ENCODE measurements around the gene TLR8. TPM values are rescaled to one million over a fixed set of nuclear protein-coding genes. Genes with fewer than 3 reads are reported as not detected.

Gene TLR8
- total and polyA plus RNA-seq, 2 donors: 0.78 to 3.7 TPM

GRCh38 chrX:12954376-12954775, 48.0 kb downstream of the TLR8 start:
- Histone ChIP-seq H3K27ac (ENCODE audit: low read depth in 1 of 2, low read length in 1 of 2) (peak overlapping the region; percentile 93 to 99), H3K4me1 (ENCODE audit: control insufficient read depth in 2 of 2, insufficient read depth in 2 of 2, low read length in 2 of 2) (peaks cover 24 to 88% of the 10 kb centered on the region in 2 donors), H3K4me3 (ENCODE audit: low read length in 2 of 2) (no peak overlapping the region), H3K27me3 (ENCODE audit: control insufficient read depth in 2 of 2, insufficient read depth in 1 of 2, low read length in 1 of 2) (no peaks in the 10 kb centered on the region), H3K9me3 (ENCODE audit: control insufficient read depth in 2 of 2, insufficient read depth in 1 of 2, low read length in 1 of 2) (no peaks in the 10 kb centered on the region), H3K36me3 (ENCODE audit: control insufficient read depth in 2 of 2, insufficient read depth in 2 of 2, low read length in 1 of 2) (no peaks in the 10 kb centered on the region)
- 90% methylated on average over 9 of the region's 9 CpGs for WGBS
- DNase-seq (ENCODE audit: low read depth in 6 of 9, low spot score in 9 of 9): no peak

- no peaks in the 10 kb centered on the region for H3K9me3 ChIP-seq (ENCODE audit: control insufficient read depth in 2 of 2, insufficient read depth in 1 of 2, low read length in 1 of 2)
- 38% methylated on average over 4 of the region's 4 CpGs for WGBS
- H3K4me1 ChIP-seq (ENCODE audit: control insufficient read depth in 2 of 2, insufficient read depth in 2 of 2, low read length in 2 of 2): peaks cover 20 to 82% of the 10 kb centered on the region in 2 donors
- DNase-seq (ENCODE audit: low read depth in 6 of 9, low spot score in 9 of 9): peak in 2 of 9 donors; percentile 37 to 65
- no peaks in the 10 kb centered on the region for H3K27me3 ChIP-seq (ENCODE audit: control insufficient read depth in 2 of 2, insufficient read depth in 1 of 2, low read length in 1 of 2)
- peak overlapping the region; percentile 93 to 99 for H3K27ac ChIP-seq (ENCODE audit: low read depth in 1 of 2, low read length in 1 of 2)
- H3K4me3 ChIP-seq (ENCODE audit: low read length in 2 of 2): peak overlapping the region in 1 of 2 donors; percentile 18
- H3K36me3 ChIP-seq (ENCODE audit: control insufficient read depth in 2 of 2, insufficient read depth in 2 of 2, low read length in 1 of 2): no peaks in the 10 kb centered on the region
Measured at GRCh38 chrX:12954981-12955380, 48.6 kb downstream of the TLR8 start.

GRCh38 chrX:12955882-12956703, 49.7 kb downstream of the TLR8 start:
- Histone ChIP-seq H3K36me3 (ENCODE audit: control insufficient read depth in 2 of 2, insufficient read depth in 2 of 2, low read length in 1 of 2) (no peaks in the 10 kb centered on the region), H3K4me1 (ENCODE audit: control insufficient read depth in 2 of 2, insufficient read depth in 2 of 2, low read length in 2 of 2) (peaks cover 14 to 72% of the 10 kb centered on the region in 2 donors), H3K27me3 (ENCODE audit: control insufficient read depth in 2 of 2, insufficient read depth in 1 of 2, low read length in 1 of 2) (no peaks in the 10 kb centered on the region), H3K9me3 (ENCODE audit: control insufficient read depth in 2 of 2, insufficient read depth in 1 of 2, low read length in 1 of 2) (no peaks in the 10 kb centered on the region), H3K27ac (ENCODE audit: low read depth in 1 of 2, low read length in 1 of 2) (peak overlapping the region; percentile 92 to 99), H3K4me3 (ENCODE audit: low read length in 2 of 2) (peak overlapping the region; percentile 24 to 28)
- 5% methylated on average over 20 of the region's 20 CpGs for WGBS
- DNase-seq (ENCODE audit: low read depth in 6 of 9, low spot score in 9 of 9): peak in 2 of 9 donors; percentile 56 to 79

GRCh38 chrX:12956704-12957534, 50.5 kb downstream of the TLR8 start:
- Histone ChIP-seq H3K27me3 (ENCODE audit: control insufficient read depth in 2 of 2, insufficient read depth in 1 of 2, low read length in 1 of 2) (no peaks in the 10 kb centered on the region), H3K4me1 (ENCODE audit: control insufficient read depth in 2 of 2, insufficient read depth in 2 of 2, low read length in 2 of 2) (peaks cover 14 to 68% of the 10 kb centered on the region in 2 donors), H3K4me3 (ENCODE audit: low read length in 2 of 2) (peak overlapping the region; percentile 24 to 28), H3K9me3 (ENCODE audit: control insufficient read depth in 2 of 2, insufficient read depth in 1 of 2, low read length in 1 of 2) (no peaks in the 10 kb centered on the region), H3K36me3 (ENCODE audit: control insufficient read depth in 2 of 2, insufficient read depth in 2 of 2, low read length in 1 of 2) (no peaks in the 10 kb centered on the region), H3K27ac (ENCODE audit: low read depth in 1 of 2, low read length in 1 of 2) (peak overlapping the region; percentile 92 to 99)
- 3% methylated on average over 8 of the region's 8 CpGs for WGBS
- peak in 4 of 9 donors; percentile 76 to 92 (median 84) for DNase-seq (ENCODE audit: low read depth in 6 of 9, low spot score in 9 of 9)

- no peaks in the 10 kb centered on the region for H3K36me3 ChIP-seq (ENCODE audit: control insufficient read depth in 2 of 2, insufficient read depth in 2 of 2, low read length in 1 of 2)
- no peaks in the 10 kb centered on the region for H3K27me3 ChIP-seq (ENCODE audit: control insufficient read depth in 2 of 2, insufficient read depth in 1 of 2, low read length in 1 of 2)
- H3K4me3 ChIP-seq (ENCODE audit: low read length in 2 of 2): no peak overlapping the region
- DNase-seq (ENCODE audit: low read depth in 6 of 9, low spot score in 9 of 9): no peak
- H3K27ac ChIP-seq (ENCODE audit: low read depth in 1 of 2, low read length in 1 of 2): peak overlapping the region; percentile 82 to 99
- no peaks in the 10 kb centered on the region for H3K9me3 ChIP-seq (ENCODE audit: control insufficient read depth in 2 of 2, insufficient read depth in 1 of 2, low read length in 1 of 2)
- 77% methylated on average over 5 of the region's 5 CpGs for WGBS
- H3K4me1 ChIP-seq (ENCODE audit: control insufficient read depth in 2 of 2, insufficient read depth in 2 of 2, low read length in 2 of 2): peaks cover 14 to 60% of the 10 kb centered on the region in 2 donors
Measured at GRCh38 chrX:12958059-12958458, 51.6 kb downstream of the TLR8 start.

GRCh38 chrX:12958461-12958860, 52.0 kb downstream of the TLR8 start:
- WGBS: 76% methylated on average over 4 of the region's 4 CpGs

GRCh38 chrX:12961196-12961718, 54.8 kb downstream of the TLR8 start:
- 46% methylated on average over 2 of the region's 2 CpGs for WGBS
- Histone ChIP-seq H3K36me3 (ENCODE audit: control insufficient read depth in 2 of 2, insufficient read depth in 2 of 2, low read length in 1 of 2) (no peaks in the 10 kb centered on the region), H3K4me1 (ENCODE audit: control insufficient read depth in 2 of 2, insufficient read depth in 2 of 2, low read length in 2 of 2) (peaks cover 7 to 28% of the 10 kb centered on the region in 2 donors), H3K27me3 (ENCODE audit: control insufficient read depth in 2 of 2, insufficient read depth in 1 of 2, low read length in 1 of 2) (no peaks in the 10 kb centered on the region), H3K4me3 (ENCODE audit: low read length in 2 of 2) (no peak overlapping the region), H3K9me3 (ENCODE audit: control insufficient read depth in 2 of 2, insufficient read depth in 1 of 2, low read length in 1 of 2) (no peaks in the 10 kb centered on the region), H3K27ac (ENCODE audit: low read depth in 1 of 2, low read length in 1 of 2) (no peak overlapping the region)
- DNase-seq (ENCODE audit: low read depth in 6 of 9, low spot score in 9 of 9): no peak

More at GRCh38 chrX:12958461-12958860, 52.0 kb downstream of the TLR8 start:
- Histone ChIP-seq H3K4me1 (ENCODE audit: control insufficient read depth in 2 of 2, insufficient read depth in 2 of 2, low read length in 2 of 2) (peaks cover 14 to 56% of the 10 kb centered on the region in 2 donors), H3K27me3 (ENCODE audit: control insufficient read depth in 2 of 2, insufficient read depth in 1 of 2, low read length in 1 of 2) (no peaks in the 10 kb centered on the region), H3K4me3 (ENCODE audit: low read length in 2 of 2) (no peak overlapping the region), H3K9me3 (ENCODE audit: control insufficient read depth in 2 of 2, insufficient read depth in 1 of 2, low read length in 1 of 2) (no peaks in the 10 kb centered on the region), H3K36me3 (ENCODE audit: control insufficient read depth in 2 of 2, insufficient read depth in 2 of 2, low read length in 1 of 2) (no peaks in the 10 kb centered on the region), H3K27ac (ENCODE audit: low read depth in 1 of 2, low read length in 1 of 2) (peak overlapping the region in 1 of 2 donors; percentile 99)
- peak in 1 of 9 donors; percentile 32 for DNase-seq (ENCODE audit: low read depth in 6 of 9, low spot score in 9 of 9)

- DNase-seq (ENCODE audit: low read depth in 6 of 9, low spot score in 9 of 9): no peak
- peak overlapping the region in 1 of 2 donors; percentile 18 for H3K27ac ChIP-seq (ENCODE audit: low read depth in 1 of 2, low read length in 1 of 2)
- 92% methylated on average over 4 of the region's 4 CpGs for WGBS
- no peaks in the 10 kb centered on the region for H3K36me3 ChIP-seq (ENCODE audit: control insufficient read depth in 2 of 2, insufficient read depth in 2 of 2, low read length in 1 of 2)
- no peaks in the 10 kb centered on the region for H3K9me3 ChIP-seq (ENCODE audit: control insufficient read depth in 2 of 2, insufficient read depth in 1 of 2, low read length in 1 of 2)
- H3K4me1 ChIP-seq (ENCODE audit: control insufficient read depth in 2 of 2, insufficient read depth in 2 of 2, low read length in 2 of 2): peaks cover 5 to 21% of the 10 kb centered on the region in 2 donors
- H3K27me3 ChIP-seq (ENCODE audit: control insufficient read depth in 2 of 2, insufficient read depth in 1 of 2, low read length in 1 of 2): no peaks in the 10 kb centered on the region
- no peak overlapping the region for H3K4me3 ChIP-seq (ENCODE audit: low read length in 2 of 2)
Measured at GRCh38 chrX:12962041-12962504, 55.7 kb downstream of the TLR8 start.
